ENCODE measurements around the gene SLC22A2.

GRCh38 chr6:160254467-160255312, 3.9 kb downstream of the SLC22A2 start:
- TF ChIP-seq ZNF350 (tag by site-specific recombination; IDR thresholded peaks at IDR 0.05) (no peak), KLF17 (tag by site-specific recombination; IDR thresholded peaks at IDR 0.05) (no peak), ZNF37A (tag by site-specific recombination; IDR thresholded peaks at IDR 0.05) (no peak), CTCF (tag by site-specific recombination; IDR thresholded peaks at IDR 0.05) (no peak), ZBTB48 (tag by site-specific recombination; IDR thresholded peaks at IDR 0.05) (no peak), PBX3 (CRISPR knock-in tag; IDR thresholded peaks at IDR 0.05) (no peak), KLF10 (tag by site-specific recombination; IDR thresholded peaks at IDR 0.05) (no peak), ZNF23 (tag by site-specific recombination; IDR thresholded peaks at IDR 0.05; ENCODE audit: borderline replicate concordance) (no peak), ZBTB8A (tag by site-specific recombination; IDR thresholded peaks at IDR 0.05) (no peak), ZSCAN5A (tag by site-specific recombination; IDR thresholded peaks at IDR 0.05) (no peak), FEZF1 (tag by site-specific recombination; IDR thresholded peaks at IDR 0.05) (no peak), TRIM28 (IDR thresholded peaks at IDR 0.05; ENCODE audit: borderline replicate concordance, low read length) (no peak)
